PC-3 (cell line): ENCODE measurements around the gene UFSP2. TPM values are rescaled to one million over a fixed set of nuclear protein-coding genes. Genes with fewer than 3 reads are reported as not detected.

Experiments
- ATAC-seq: fragments of 200-7000 bp; cut with Tn5 transposase; 2 replicates; pipeline ENCODE4 v1.9.1; 2020; ENCODE audit warnings: mild to moderate bottlenecking, moderate library complexity
- BruUV-seq: library from RNA; stranded (reverse); fragments of 400-500 nt; replicated peaks from 2 replicates; lab custom pipeline; 2021; lab: Mats Ljungman, UMichigan
- CTCF ChIA-PET: fragments of 300-600 bp; sonication (Branson Sonifier 250); formaldehyde crosslinking; loops from one replicate; lab custom pipeline; 2022; ENCODE audit warnings: antibody characterized with exemption; lab: Charles Lee
- POLR2A ChIA-PET: fragments of 300-600 bp; sonication (Branson Sonifier 250); formaldehyde crosslinking; loops from one replicate; lab custom pipeline; 2022; ENCODE audit warnings: antibody characterized with exemption; ENCODE audit not compliant: unreplicated experiment; lab: Charles Lee
- DNase-seq: peaks from one replicate; pipeline ENCODE4 v3.0.0-alpha.2; 2015
- H2AFZ ChIP-seq: fragments of 300-600 bp; sonication (generic); 2 replicates; pipeline ENCODE4 v1.6.0; 2016; ENCODE audit warnings: antibody characterized with exemption, low read length
- H3F3A ChIP-seq: fragments of 300-600 bp; sonication (generic); one replicate; pipeline ENCODE4 v1.6.0; 2017; ENCODE audit warnings: antibody characterized with exemption, low read length, control low read depth, mild to moderate bottlenecking; ENCODE audit not compliant: unreplicated experiment
- H3K27ac ChIP-seq: fragments of 300-600 bp; sonication (generic); 2 replicates; pipeline ENCODE4 v1.5.1; 2016; ENCODE audit warnings: mild to moderate bottlenecking, low read length
- H3K27me3 ChIP-seq: fragments of 300-600 bp; sonication (generic); 2 replicates; pipeline ENCODE4 v1.6.1; 2016; ENCODE audit warnings: low read length, mixed read lengths
- H3K36me3 ChIP-seq: fragments of 300-600 bp; sonication (generic); 2 replicates; pipeline ENCODE4 v1.6.1; 2016; ENCODE audit warnings: low read depth, mixed run types, low read length, mixed read lengths
- H3K4me1 ChIP-seq: fragments of 300-600 bp; sonication (generic); 2 replicates; pipeline ENCODE4 v1.5.1; 2016; ENCODE audit warnings: low read length; ENCODE audit not compliant: insufficient read depth
- H3K4me2 ChIP-seq: fragments of 300-600 bp; sonication (generic); 2 replicates; pipeline ENCODE4 v1.6.0; 2016; ENCODE audit warnings: low read length
- H3K4me3 ChIP-seq: fragments of 300-600 bp; sonication (generic); 2 replicates; pipeline ENCODE4 v1.5.1; 2016; ENCODE audit warnings: mild to moderate bottlenecking, low read length, mixed read lengths
- H3K79me2 ChIP-seq: fragments of 300-600 bp; sonication (generic); 2 replicates; pipeline ENCODE4 v1.6.1; 2017; ENCODE audit warnings: low read length, mixed read lengths
- H3K9ac ChIP-seq: fragments of 300-600 bp; sonication (generic); 2 replicates; pipeline ENCODE4 v1.6.0; 2016; ENCODE audit warnings: mild to moderate bottlenecking, low read length
- H3K9me2 ChIP-seq: fragments of 300-600 bp; sonication (generic); replicated peaks from 2 replicates; pipeline ENCODE4 v1.6.1; 2016; ENCODE audit warnings: mixed run types, low read length, mixed read lengths
- H3K9me3 ChIP-seq: fragments of 300-600 bp; sonication (generic); 2 replicates; pipeline ENCODE4 v1.6.1; 2016; ENCODE audit warnings: low read length, mixed read lengths
- H4K20me1 ChIP-seq: fragments of 300-600 bp; sonication (generic); 2 replicates; pipeline ENCODE4 v1.6.1; 2016; ENCODE audit warnings: low read length, mixed read lengths
- CTCF ChIP-seq: fragments of 300-600 bp; sonication (generic); conservative IDR thresholded peaks from 2 replicates; pipeline ENCODE4 v1.5.1; 2017; ENCODE audit warnings: antibody characterized with exemption, low read depth, mild to moderate bottlenecking, low read length
- EZH2 ChIP-seq: fragments of 300-600 bp; sonication (generic); IDR thresholded peaks from one replicate; pipeline ENCODE4 v1.6.1; 2017; ENCODE audit warnings: antibody characterized with exemption, mild to moderate bottlenecking, low read length; ENCODE audit not compliant: unreplicated experiment
- EZH2phosphoT487 ChIP-seq: fragments of 300-600 bp; sonication (generic); IDR thresholded peaks from 2 replicates; pipeline ENCODE4 v1.6.1; 2018; ENCODE audit warnings: mild to moderate bottlenecking, antibody characterized with exemption, low read length, borderline replicate concordance
- intact Hi-C: fragments of 100-400 bp; cut with micrococcal nuclease; formaldehyde crosslinking; loops from 2 replicates; pipeline ENCODE4 v1.9.0; 2023
- total RNA-seq: library from RNA; depleted of rRNA; stranded (reverse); fragments of >200 nt; gene quantifications from 2 replicates; pipeline ENCODE4 v1.2.3, GENCODE V29; 2014

The UFSP2 gene
- total RNA-seq, 1 experiment from 2014 or later, result 27.0 TPM

- H4K20me1 ChIP-seq, result no peaks in the 10 kb centered on the region
- BruUV-seq, result no TSS peak
- intact Hi-C loops, result no loop called here
Measured at GRCh38 chr4:185467991-185468390, 42.2 kb upstream of the UFSP2 start.

GRCh38 chr4:185467101-185467500 is 41.3 kb upstream of the UFSP2 start:
- TF ChIP-seq EZH2phosphoT487, result no peak
- no peak for TF ChIP-seq CTCF
- no peak for TF ChIP-seq EZH2
- BruUV-seq, result no TSS peak
- no peak for DNase-seq
- Histone ChIP-seq H3F3A (no peaks in the 10 kb centered on the region), H3K4me3 (no peak overlapping the region), H3K4me1 (peaks cover 5% of the 10 kb centered on the region; the same call in 1 of the 2 replicates), H3K79me2 (no peaks in the 10 kb centered on the region), H3K27me3 (no peaks in the 10 kb centered on the region), H3K9me3 (no peaks in the 10 kb centered on the region), H4K20me1 (no peaks in the 10 kb centered on the region), H3K9ac (no peak overlapping the region), H3K27ac (no peak overlapping the region), H3K4me2 (no peak overlapping the region), H2AFZ (no peak overlapping the region), H3K9me2 (no peaks in the 10 kb centered on the region), H3K36me3 (no peaks in the 10 kb centered on the region)
- intact Hi-C loops, result no loop called here
- ATAC-seq, result no peak
- ChIA-PET POLR2A (interaction anchor here (0.6 kb wide), 1 partner anchor 41 kb away, joined by 3 read pairs; the partner anchor contains the start of gene UFSP2), CTCF (no interaction called here)

More at GRCh38 chr4:185467991-185468390, 42.2 kb upstream of the UFSP2 start:
- H3K9ac ChIP-seq, result no peak overlapping the region
- H3K4me2 ChIP-seq, result no peak overlapping the region
- no peak overlapping the region for H3K27ac ChIP-seq
- DNase-seq (no peak), ATAC-seq (no peak)
- peaks cover 5% of the 10 kb centered on the region; the same call in 1 of the 2 replicates for H3K4me1 ChIP-seq
- no peak for TF ChIP-seq CTCF
- no peak for TF ChIP-seq EZH2phosphoT487
- no peak for TF ChIP-seq EZH2
- ChIA-PET POLR2A (no interaction called here), CTCF (no interaction called here)
- no peaks in the 10 kb centered on the region for H3K9me2 ChIP-seq
- no peaks in the 10 kb centered on the region for H3K9me3 ChIP-seq
- no peaks in the 10 kb centered on the region for H3K27me3 ChIP-seq
- H2AFZ ChIP-seq, result no peak overlapping the region
- H3F3A ChIP-seq, result no peaks in the 10 kb centered on the region
- no peaks in the 10 kb centered on the region for H3K79me2 ChIP-seq
- H3K36me3 ChIP-seq, result no peaks in the 10 kb centered on the region
- no peak overlapping the region for H3K4me3 ChIP-seq

GRCh38 chr4:185465707-185466106 is 39.9 kb upstream of the UFSP2 start:
- Histone ChIP-seq H3K9me3 (no peaks in the 10 kb centered on the region), H3F3A (no peaks in the 10 kb centered on the region), H3K4me1 (peaks cover 5% of the 10 kb centered on the region; the same call in 1 of the 2 replicates), H3K4me2 (no peak overlapping the region), H3K79me2 (no peaks in the 10 kb centered on the region), H3K9me2 (no peaks in the 10 kb centered on the region), H4K20me1 (no peaks in the 10 kb centered on the region), H2AFZ (no peak overlapping the region), H3K9ac (no peak overlapping the region), H3K27me3 (no peaks in the 10 kb centered on the region), H3K4me3 (no peak overlapping the region), H3K36me3 (no peaks in the 10 kb centered on the region), H3K27ac (no peak overlapping the region)
- ATAC-seq (no peak), DNase-seq (no peak)
- intact Hi-C loops, result no loop called here
- CTCF ChIA-PET, result no interaction called here
- BruUV-seq, result no TSS peak
- no peak for TF ChIP-seq EZH2phosphoT487
- POLR2A ChIA-PET, result no interaction called here
